GM21360 (cell line): ENCODE data around the gene TRIM71.
A peak's percentile ranks its signal among the peaks of the same experiment; 100 is the strongest.
"Not testable (repeated sequence)": the region's sequence is repeated elsewhere in the genome, so short reads cannot be mapped to it uniquely, and the experiment has no call there.

Experiments used
- ATAC-seq: cut with Tn5 transposase; IDR thresholded peaks from one replicate; pipeline ENCODE4 v1.9.1; 2021; ENCODE audit warnings: mild to moderate bottlenecking, moderate library complexity; ENCODE audit not compliant: unreplicated experiment

Gene TRIM71

GRCh38 chr3:32817558-32818228 lies at the start of gene TRIM71:
TSS of gene TRIM71 (plus strand) at chr3:32817997. CDS start at chr3:32818081, 84 bp downstream.
- no peak for ATAC-seq

GRCh38 chr3:32778389-32778788 lies 39.4 kb upstream of the TRIM71 start:
- no peak for ATAC-seq

GRCh38 chr3:32780071-32780734 lies 37.6 kb upstream of the TRIM71 start:
- ATAC-seq, result no peak

- ATAC-seq, result peak; percentile 28
These were observed 37.0 kb upstream of the TRIM71 start for GRCh38 chr3:32780735-32781210.

- ATAC-seq, result peak; percentile 91
These were observed 36.4 kb upstream of the TRIM71 start for GRCh38 chr3:32781211-32781968.

GRCh38 chr3:32781969-32782270 lies 35.9 kb upstream of the TRIM71 start:
- ATAC-seq, result not testable (repeated sequence)

GRCh38 chr3:32782407-32782806 lies 35.4 kb upstream of the TRIM71 start:
- ATAC-seq, result no peak

GRCh38 chr3:32791833-32792232 lies 26.0 kb upstream of the TRIM71 start:
- no peak for ATAC-seq

GRCh38 chr3:32794487-32795308 lies 23.1 kb upstream of the TRIM71 start:
- no peak for ATAC-seq

- not testable (repeated sequence) for ATAC-seq
These were observed 21.3 kb upstream of the TRIM71 start for GRCh38 chr3:32796384-32796950.

GRCh38 chr3:32797776-32798175 lies 20.0 kb upstream of the TRIM71 start:
- ATAC-seq, result no peak

GRCh38 chr3:32801440-32801839 lies 16.4 kb upstream of the TRIM71 start:
- ATAC-seq, result not testable (repeated sequence)

- ATAC-seq, result no peak
These were observed 4.6 kb upstream of the TRIM71 start for GRCh38 chr3:32813180-32813579.

- ATAC-seq, result no peak
These were observed 3.4 kb upstream of the TRIM71 start for GRCh38 chr3:32814361-32814760.

- no peak for ATAC-seq
These were observed 1.9 kb upstream of the TRIM71 start for GRCh38 chr3:32815841-32816438.

GRCh38 chr3:32816439-32817256 lies 1.1 kb upstream of the TRIM71 start:
- no peak for ATAC-seq

GRCh38 chr3:32817257-32817557 lies 590 bp upstream of the TRIM71 start:
- no peak for ATAC-seq

GRCh38 chr3:32818229-32818969 lies 602 bp downstream of the TRIM71 start:
- no peak for ATAC-seq

- no peak for ATAC-seq
These were observed 1.2 kb downstream of the TRIM71 start for GRCh38 chr3:32818970-32819511.
